Measurements from ENCODE around the gene ZNF148.

The ZNF148 gene

GRCh38 chr3:125192190-125193035, 182.7 kb downstream of the ZNF148 start:
- no peak overlapping the region for H3K27ac ChIP-seq

DNA sequence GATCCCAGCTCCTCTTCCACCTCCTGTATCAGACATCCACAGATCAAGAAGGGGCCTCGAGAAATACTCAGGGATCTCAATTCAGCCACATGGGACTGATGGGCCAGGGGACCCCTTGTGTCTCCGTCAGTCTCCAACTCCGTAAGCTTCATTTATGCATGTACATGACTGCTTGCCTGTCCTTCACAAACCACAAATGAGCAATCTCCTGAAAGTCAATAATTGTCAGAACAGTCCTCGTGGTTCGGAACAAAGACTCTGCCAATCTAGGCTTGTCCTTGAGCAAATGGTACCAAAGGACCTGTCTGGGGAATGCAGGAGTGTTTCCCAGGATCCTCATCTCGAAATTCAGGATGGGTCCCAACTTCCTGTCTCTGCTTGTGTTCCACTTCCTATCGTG, 183.4 kb downstream of the ZNF148 start:
- no peak overlapping the region for H3K27ac ChIP-seq
- no peak for TF ChIP-seq ZFX (IDR thresholded peaks at IDR 0.05)
- no peak for TF ChIP-seq CTCF (conservative IDR thresholded peaks at IDR 0.05)

More at GRCh38 chr3:125192190-125193035, 182.7 kb downstream of the ZNF148 start:
- no peak for TF ChIP-seq CTCF (conservative IDR thresholded peaks at IDR 0.05)
- no peak for TF ChIP-seq ZFX (IDR thresholded peaks at IDR 0.05)

- no peak overlapping the region for H3K27ac ChIP-seq
Observed at GRCh38 chr3:125191256-125191655, 183.9 kb downstream of the ZNF148 start.

DNA sequence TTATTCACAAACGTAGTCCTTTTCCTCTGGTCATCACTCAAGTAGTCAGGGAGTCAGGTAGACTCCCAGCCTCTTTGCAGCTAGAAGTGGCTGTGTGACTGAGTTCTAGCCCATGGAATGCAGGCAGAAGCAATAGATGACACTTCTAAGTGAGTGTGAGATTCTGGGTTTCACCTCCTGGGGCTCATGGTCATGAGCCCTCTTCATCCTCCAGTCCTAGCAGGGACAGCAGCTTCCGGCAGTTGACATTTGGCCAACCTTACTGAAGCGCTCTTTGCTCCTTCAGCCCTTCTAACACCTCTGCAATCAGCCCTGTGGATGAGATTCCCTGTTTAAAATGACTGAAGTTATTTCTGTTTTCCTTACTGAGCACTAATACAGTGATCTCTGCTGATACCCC, 184.3 kb downstream of the ZNF148 start:
- no peak overlapping the region for H3K27ac ChIP-seq
- TF ChIP-seq ZFX (IDR thresholded peaks at IDR 0.05) (no peak), CTCF (conservative IDR thresholded peaks at IDR 0.05) (no peak)

More at GRCh38 chr3:125191256-125191655, 183.9 kb downstream of the ZNF148 start:
- TF ChIP-seq ZFX (IDR thresholded peaks at IDR 0.05) (no peak), CTCF (conservative IDR thresholded peaks at IDR 0.05) (no peak)

- no peak overlapping the region for H3K27ac ChIP-seq
- TF ChIP-seq CTCF (conservative IDR thresholded peaks at IDR 0.05) (no peak), ZFX (IDR thresholded peaks at IDR 0.05) (no peak)
Observed at GRCh38 chr3:125189378-125190165, 185.6 kb downstream of the ZNF148 start.

GRCh38 chr3:125188955-125189354, 186.2 kb downstream of the ZNF148 start:
- H3K27ac ChIP-seq: no peak overlapping the region
- TF ChIP-seq ZFX (IDR thresholded peaks at IDR 0.05) (no peak), CTCF (conservative IDR thresholded peaks at IDR 0.05) (no peak)

GRCh38 chr3:125187599-125187910, 187.6 kb downstream of the ZNF148 start:
- H3K27ac ChIP-seq: no peak overlapping the region
- no peak for TF ChIP-seq CTCF (conservative IDR thresholded peaks at IDR 0.05)
- TF ChIP-seq ZFX (IDR thresholded peaks at IDR 0.05): no peak

All from C4-2B (cell line).